SH-SY5Y (cell line): ENCODE data around the gene TOP1.

Experiments
- GATA2 ChIP-seq: IDR thresholded peaks from 2 replicates; pipeline ENCODE4 v1.6.1; 2011; ENCODE audit warnings: mild to moderate bottlenecking, low read depth, low read length
- GATA3 ChIP-seq: IDR thresholded peaks from 2 replicates; pipeline ENCODE4 v1.6.1; 2011; ENCODE audit warnings: low read depth, mild to moderate bottlenecking, low read length, moderate library complexity

DNA sequence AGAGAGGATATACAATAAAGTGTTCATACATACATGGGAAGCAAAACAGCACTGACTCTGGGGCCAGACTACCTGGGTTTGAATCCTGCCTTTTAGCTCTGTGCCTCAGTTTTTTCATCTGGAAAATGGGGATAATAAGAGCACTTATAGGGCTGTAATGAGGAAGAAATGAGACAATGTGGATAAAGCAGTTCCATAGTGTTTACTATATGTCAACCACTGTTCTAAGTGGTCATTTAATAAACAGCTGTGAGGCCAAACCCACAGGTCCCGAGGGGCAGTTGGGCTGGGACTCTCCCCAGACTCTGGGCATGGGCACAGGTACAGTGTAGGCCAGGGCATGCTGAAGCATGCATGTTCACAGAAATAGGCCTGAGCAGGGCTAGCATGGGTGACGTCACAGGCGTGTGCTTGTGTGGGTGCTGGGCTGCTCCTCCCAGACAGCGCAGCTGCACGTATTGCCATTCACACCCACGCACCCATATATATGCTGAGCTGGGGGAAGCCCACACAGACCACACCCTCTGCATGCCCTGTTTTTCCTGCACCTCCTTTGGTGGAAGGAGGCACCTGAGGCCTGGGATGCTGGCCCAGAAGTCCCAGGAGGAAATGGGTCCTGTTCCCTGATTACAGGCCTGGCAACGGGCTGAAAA is 105.2 kb downstream of the TOP1 start:
- no peak for TF ChIP-seq GATA2
- no peak for TF ChIP-seq GATA3
